Mononuclear cell (primary cell): ENCODE results near the gene BANP. TPM values are rescaled to one million over a fixed set of nuclear protein-coding genes. Genes with fewer than 3 reads are reported as not detected.
"Not testable (repeated sequence)": the region's sequence is repeated elsewhere in the genome, so short reads cannot be mapped to it uniquely, and the experiment has no call there.

Source experiments
- H3K27me3 ChIP-seq: 2 replicates; pipeline ENCODE4 v1.6.0; 2011; ENCODE audit warnings: low read length, control low read depth; ENCODE audit not compliant: insufficient read depth
- H3K4me1 ChIP-seq: 2 replicates; pipeline ENCODE4 v1.5.1; 2011; ENCODE audit warnings: mild to moderate bottlenecking, low read length, control low read depth; ENCODE audit not compliant: insufficient read depth
- H3K4me3 ChIP-seq: 2 replicates; pipeline ENCODE4 v1.5.1; 2011; ENCODE audit warnings: mild to moderate bottlenecking, low read length, moderate library complexity
- H3K9me3 ChIP-seq: 2 replicates; pipeline ENCODE4 v1.5.1; 2011; ENCODE audit warnings: low read depth, mild to moderate bottlenecking, control low read depth, low read length
- total RNA-seq: library from RNA; depleted of rRNA; stranded (reverse); fragments of >200 nt; gene quantifications from one replicate; pipeline ENCODE4 v1.2.3, GENCODE V29; 2012

Gene BANP
- total RNA-seq, 1 donor = 71.8 TPM

GRCh38 chr16:88077328-88078108 is 126.3 kb downstream of the BANP start:
- H3K4me1 ChIP-seq = no peaks in the 10 kb centered on the region
- H3K9me3 ChIP-seq = no peaks in the 10 kb centered on the region

DNA sequence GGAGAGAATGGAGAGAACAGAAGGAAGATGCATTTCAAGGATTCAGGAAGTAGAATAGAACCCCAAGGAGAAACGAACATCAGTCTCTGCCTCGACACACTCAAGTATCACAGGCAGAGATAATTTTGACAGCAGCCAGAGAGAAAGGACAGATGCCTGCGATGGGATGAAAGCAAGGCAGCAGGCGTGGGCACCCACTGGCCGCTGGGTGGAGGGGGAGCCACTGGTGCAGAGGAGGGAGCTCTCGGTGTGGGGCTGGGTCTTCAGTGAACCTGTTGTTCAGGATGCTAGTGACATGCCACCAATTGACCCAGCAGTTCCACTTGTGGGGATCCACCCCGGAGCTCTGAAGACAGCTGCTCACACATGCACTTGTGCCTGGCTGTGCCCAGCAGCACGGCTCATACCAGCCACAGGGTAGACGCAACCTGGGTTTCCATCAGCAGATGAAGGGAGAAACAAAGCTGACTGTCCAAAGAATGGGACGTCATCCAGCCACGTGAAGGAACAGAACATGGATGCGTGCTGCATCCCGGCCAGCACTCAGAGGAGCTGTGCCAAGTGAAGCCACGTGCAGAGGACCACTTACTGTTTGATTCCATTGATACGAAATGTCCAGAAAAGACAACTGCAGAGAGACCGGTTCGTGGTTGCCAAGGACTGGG is 127.0 kb downstream of the BANP start:
- Histone ChIP-seq H3K27me3 (no peaks in the 10 kb centered on the region), H3K4me3 (no peak overlapping the region), H3K4me1 (no peaks in the 10 kb centered on the region), H3K9me3 (no peaks in the 10 kb centered on the region)

More at GRCh38 chr16:88077328-88078108, 126.3 kb downstream of the BANP start:
- H3K4me3 ChIP-seq = no peak overlapping the region
- H3K27me3 ChIP-seq = no peaks in the 10 kb centered on the region

GRCh38 chr16:88083582-88083981 is 132.3 kb downstream of the BANP start:
- Histone ChIP-seq H3K27me3 (no peaks in the 10 kb centered on the region), H3K4me1 (no peaks in the 10 kb centered on the region), H3K9me3 (no peaks in the 10 kb centered on the region), H3K4me3 (no peak overlapping the region)

GRCh38 chr16:88084881-88085280 is 133.6 kb downstream of the BANP start:
- Histone ChIP-seq H3K4me3 (no peak overlapping the region), H3K4me1 (no peaks in the 10 kb centered on the region), H3K27me3 (no peaks in the 10 kb centered on the region), H3K9me3 (no peaks in the 10 kb centered on the region)

DNA sequence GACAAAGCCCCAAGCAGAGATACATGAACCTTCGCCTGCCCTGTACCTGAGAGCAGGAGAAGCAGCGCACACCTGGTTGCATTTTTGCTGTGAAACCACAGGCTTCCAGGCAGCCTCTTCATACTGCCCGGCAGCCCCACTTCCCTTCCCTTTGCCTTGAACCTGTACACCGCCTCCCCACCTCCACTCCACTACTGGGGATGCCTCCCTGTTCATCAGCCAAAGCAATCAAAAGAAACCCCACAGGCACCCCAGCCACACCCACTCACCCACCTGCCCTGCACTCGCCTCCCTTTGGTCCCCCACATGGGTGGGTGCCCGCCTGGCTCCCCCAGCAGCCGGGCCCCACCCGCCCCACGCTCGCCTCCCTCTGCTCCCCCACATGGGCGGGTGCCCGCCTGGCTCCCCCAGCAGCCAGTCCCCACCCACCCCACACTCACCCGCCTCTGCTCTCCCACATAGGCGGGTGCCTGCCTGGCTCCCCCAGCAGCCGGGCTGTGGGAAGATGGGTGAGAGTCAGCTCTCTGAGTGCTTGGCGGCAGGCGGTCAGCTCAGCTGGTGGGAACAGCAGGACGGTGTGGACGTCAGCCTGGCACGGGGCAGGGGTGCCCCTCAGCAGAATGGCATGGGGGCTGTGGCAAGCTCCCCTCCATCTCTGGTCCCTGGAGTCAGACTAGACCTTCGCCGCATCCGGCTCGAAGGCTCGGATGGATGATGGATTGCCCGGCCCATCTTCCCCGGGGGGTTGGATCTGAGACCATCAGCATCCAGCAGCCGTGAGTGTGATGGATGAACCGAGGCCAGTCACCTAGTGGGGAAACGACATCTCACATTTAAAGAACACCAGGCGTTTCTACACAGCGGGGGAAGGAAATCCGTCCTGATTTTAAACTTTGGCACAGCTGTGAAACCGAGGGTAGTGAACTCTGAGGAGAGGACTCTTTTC is 135.6 kb downstream of the BANP start:
- Histone ChIP-seq H3K4me3 (no peak overlapping the region), H3K4me1 (no peaks in the 10 kb centered on the region), H3K9me3 (no peaks in the 10 kb centered on the region), H3K27me3 (no peaks in the 10 kb centered on the region)

DNA sequence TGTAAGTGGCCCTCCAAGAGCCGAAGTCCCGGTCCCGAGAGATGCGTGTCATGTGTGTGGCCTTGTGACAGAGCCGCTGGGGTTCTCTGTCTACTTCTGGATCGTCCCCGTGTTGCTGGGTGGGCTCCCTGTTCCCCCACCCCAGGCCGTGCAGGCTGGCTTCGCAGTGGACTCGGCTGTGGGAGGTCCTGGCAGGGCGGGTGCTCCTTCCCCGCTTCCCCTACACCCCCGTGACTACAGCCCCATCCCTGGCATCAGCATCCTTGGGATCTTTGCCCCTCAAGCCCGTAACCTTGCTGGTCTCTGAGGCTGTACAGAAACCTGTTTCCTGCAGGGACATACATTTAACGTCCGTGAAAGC is 136.3 kb downstream of the BANP start:
- no peak overlapping the region for H3K4me3 ChIP-seq
- no peaks in the 10 kb centered on the region for H3K9me3 ChIP-seq
- H3K27me3 ChIP-seq = no peaks in the 10 kb centered on the region
- H3K4me1 ChIP-seq = no peaks in the 10 kb centered on the region

DNA sequence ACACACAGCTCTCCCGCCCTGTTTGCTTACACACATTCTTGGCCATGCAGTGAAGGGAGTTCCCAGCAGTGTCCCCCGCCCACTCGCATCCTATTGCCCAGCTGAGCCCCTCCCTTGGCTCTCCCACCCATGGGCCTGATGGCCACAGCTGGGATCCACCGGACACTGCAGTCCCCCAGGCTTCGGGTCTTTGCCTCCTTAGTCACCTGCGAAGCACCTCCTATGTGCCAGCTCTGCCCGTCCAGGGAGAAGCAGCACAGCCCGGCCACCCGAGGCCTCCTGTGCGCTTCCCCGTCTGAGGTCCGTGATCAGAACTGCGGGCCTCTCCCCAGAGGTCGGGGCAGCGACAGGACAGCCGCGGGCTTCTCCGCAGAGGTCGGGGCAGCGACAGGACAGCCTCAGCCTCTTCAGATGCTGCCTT is 136.9 kb downstream of the BANP start:
- no peaks in the 10 kb centered on the region for H3K27me3 ChIP-seq
- H3K4me1 ChIP-seq = no peaks in the 10 kb centered on the region
- H3K9me3 ChIP-seq = no peaks in the 10 kb centered on the region

DNA sequence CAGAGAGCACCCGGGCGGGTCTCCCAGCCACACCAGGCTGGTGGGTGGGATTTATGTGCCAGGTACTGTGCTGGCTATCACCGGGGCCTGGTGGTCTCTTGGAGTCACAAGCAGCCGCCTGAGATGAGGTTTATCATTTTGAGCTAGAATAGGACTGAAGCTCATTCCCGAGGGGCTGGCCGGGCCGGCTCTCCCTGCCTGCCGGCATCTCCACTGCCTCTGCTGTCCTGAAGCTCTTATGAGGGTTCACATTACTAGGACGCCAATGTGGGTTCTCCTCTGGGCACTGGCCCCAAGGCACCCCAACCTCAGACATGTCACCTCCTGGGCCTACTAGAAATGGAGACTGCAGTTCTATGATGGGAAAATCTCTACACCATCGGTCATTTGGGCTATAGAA is 137.4 kb downstream of the BANP start:
- H3K27me3 ChIP-seq, H3K9me3 ChIP-seq, H3K4me1 ChIP-seq, H3K4me3 ChIP-seq: not testable (repeated sequence)

More for the DNA sequence above, 136.9 kb downstream of the BANP start:
- H3K4me3 ChIP-seq = no peak overlapping the region

GRCh38 chr16:88089071-88089470 is 137.8 kb downstream of the BANP start:
- not testable (repeated sequence) for H3K4me3 ChIP-seq, H3K9me3 ChIP-seq, H3K4me1 ChIP-seq, H3K27me3 ChIP-seq

DNA sequence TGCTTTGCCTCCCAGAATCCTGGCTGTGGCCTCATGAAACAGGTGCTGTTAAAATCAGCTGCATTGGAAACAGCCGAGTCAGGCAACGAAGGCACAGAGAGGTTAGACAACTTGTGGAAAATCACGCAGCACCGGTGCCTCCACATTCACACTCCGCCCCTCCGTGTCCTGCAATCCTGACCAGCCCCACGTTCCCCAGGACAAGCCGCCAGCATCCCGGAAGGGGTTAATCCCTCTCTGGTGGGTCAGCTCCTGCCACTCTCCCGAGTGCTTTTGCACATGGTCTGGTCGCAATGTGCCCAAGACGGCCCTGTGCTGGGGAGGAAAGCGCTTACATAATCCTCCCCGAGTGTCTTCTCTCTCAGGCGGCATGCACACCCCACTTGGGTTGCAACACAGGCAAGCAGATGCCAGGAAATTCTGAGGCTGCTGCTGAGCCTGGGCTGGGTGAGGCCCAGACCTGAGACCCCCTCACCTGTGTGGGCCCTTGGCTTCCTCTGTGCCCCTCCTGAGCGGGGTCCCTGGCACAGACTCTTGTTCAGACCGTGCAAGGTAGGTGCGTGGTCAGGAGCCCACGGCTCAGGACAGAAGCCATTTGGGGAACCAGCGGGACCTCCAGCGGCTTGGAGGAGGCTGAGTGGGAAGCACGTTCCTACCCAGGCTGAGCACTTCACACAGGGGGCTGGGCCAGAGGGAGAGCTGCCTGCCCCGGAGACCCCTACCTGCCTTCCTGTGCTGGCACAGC is 138.6 kb downstream of the BANP start:
- not testable (repeated sequence) for H3K4me1 ChIP-seq, H3K4me3 ChIP-seq, H3K9me3 ChIP-seq, H3K27me3 ChIP-seq

- H3K4me1 ChIP-seq, H3K4me3 ChIP-seq, H3K9me3 ChIP-seq, H3K27me3 ChIP-seq: not testable (repeated sequence)
Measured at GRCh38 chr16:88090377-88091175, 139.3 kb downstream of the BANP start.

GRCh38 chr16:88091221-88091971 is 140.2 kb downstream of the BANP start:
- not testable (repeated sequence) for H3K4me3 ChIP-seq, H3K4me1 ChIP-seq, H3K27me3 ChIP-seq, H3K9me3 ChIP-seq

DNA sequence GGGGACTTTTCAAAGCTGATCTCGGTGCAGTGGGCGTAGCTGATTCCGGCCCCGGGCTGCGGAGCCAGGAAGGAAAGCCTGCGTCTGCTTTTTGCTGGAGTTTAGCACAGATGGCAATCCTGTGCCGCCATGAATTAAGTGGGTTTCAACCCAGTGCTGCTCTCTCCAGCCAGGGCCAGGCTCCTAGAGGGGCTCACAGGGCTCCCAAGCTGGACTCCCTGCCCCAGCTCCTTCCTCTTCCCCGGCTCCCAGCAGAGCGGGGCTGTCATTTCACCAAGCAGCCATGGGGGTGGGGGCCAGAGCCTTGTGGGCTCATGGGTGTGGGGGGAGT is 140.7 kb downstream of the BANP start:
- not testable (repeated sequence) for H3K4me1 ChIP-seq, H3K27me3 ChIP-seq, H3K9me3 ChIP-seq, H3K4me3 ChIP-seq
